Activated T-cell treated with anti-CD3 and anti-CD28 coated beads for 24 hours (primary cell): ENCODE measurements around the gene SMIM21.

Source experiments
- DNase-seq: peaks from one replicate; pipeline ENCODE4 v3.0.0-alpha.2; 2020; ENCODE audit warnings: low read depth

SMIM21 gene

GRCh38 chr18:75422341-75422910 is 5.1 kb downstream of the SMIM21 start:
- no peak for DNase-seq

- no peak for DNase-seq
Measured at GRCh38 chr18:75421656-75422055, 5.8 kb downstream of the SMIM21 start.

GRCh38 chr18:75418293-75419005 is 9.1 kb downstream of the SMIM21 start:
- DNase-seq, result no peak

GRCh38 chr18:75410611-75411010 is 16.9 kb downstream of the SMIM21 start:
- no peak for DNase-seq

- DNase-seq, result no peak
Measured at GRCh38 chr18:75409806-75410205, 17.7 kb downstream of the SMIM21 start.

- peak; percentile 32 for DNase-seq
Measured at GRCh38 chr18:75408554-75409506, 18.7 kb downstream of the SMIM21 start.

GRCh38 chr18:75407468-75408437 is 19.8 kb downstream of the SMIM21 start:
- no peak for DNase-seq

- DNase-seq, result no peak
Measured at GRCh38 chr18:75406491-75407445, 20.7 kb downstream of the SMIM21 start.

- no peak for DNase-seq
Measured at GRCh38 chr18:75405351-75405750, 22.2 kb downstream of the SMIM21 start.

GRCh38 chr18:75400366-75400765 is 27.1 kb downstream of the SMIM21 start:
- no peak for DNase-seq

- no peak for DNase-seq
Measured at GRCh38 chr18:75395137-75395536, 32.4 kb downstream of the SMIM21 start.

GRCh38 chr18:75393721-75394120 is 33.8 kb downstream of the SMIM21 start:
- no peak for DNase-seq

GRCh38 chr18:75392226-75392578 is 35.3 kb downstream of the SMIM21 start:
- no peak for DNase-seq

GRCh38 chr18:75391279-75392225 is 36.0 kb downstream of the SMIM21 start:
- DNase-seq, result no peak

GRCh38 chr18:75390854-75391253 is 36.6 kb downstream of the SMIM21 start:
- DNase-seq, result no peak

GRCh38 chr18:75384144-75384543 is 43.4 kb downstream of the SMIM21 start:
- no peak for DNase-seq

GRCh38 chr18:75378376-75379315 is 48.9 kb downstream of the SMIM21 start:
- DNase-seq, result no peak

- no peak for DNase-seq
Measured at GRCh38 chr18:75377926-75378325, 49.6 kb downstream of the SMIM21 start.
